HepG2 (cell line): ENCODE measurements around the gene TAAR9. TPM values are rescaled to one million over a fixed set of nuclear protein-coding genes. Genes with fewer than 3 reads are reported as not detected.

ENCODE experiments used
- ATF7-NPFF ChIP-seq: sonication (generic); formaldehyde crosslinking; IDR thresholded peaks from 2 replicates; pipeline ENCODE4 v1.8.1; 2023; ENCODE audit warnings: mild to moderate bottlenecking, low read depth, missing genetic modification reagents, moderate library complexity
- HCFC1 ChIP-seq: fragments of 150-350 bp; IDR thresholded peaks from 2 replicates; pipeline ENCODE4 v1.6.1; 2014; ENCODE audit warnings: low read depth, low read length
- SALL2 ChIP-seq: sonication (generic); formaldehyde crosslinking; IDR thresholded peaks from 2 replicates; pipeline ENCODE4 v1.8.1; 2023; ENCODE audit warnings: mild to moderate bottlenecking, missing genetic modification reagents, inconsistent platforms
- SPEN ChIP-seq: sonication (generic); formaldehyde crosslinking; IDR thresholded peaks from 2 replicates; pipeline ENCODE4 v1.5.1; 2020; ENCODE audit warnings: low read depth, mild to moderate bottlenecking, missing genetic modification reagents
- ZNF10 ChIP-seq: sonication (generic); formaldehyde crosslinking; IDR thresholded peaks from 2 replicates; pipeline ENCODE4 v1.4.0; 2020; ENCODE audit warnings: mild to moderate bottlenecking, low read depth, missing genetic modification reagents, borderline replicate concordance
- ZNF225 ChIP-seq: sonication (generic); formaldehyde crosslinking; IDR thresholded peaks from 2 replicates; pipeline ENCODE4 v1.4.0; 2020; ENCODE audit warnings: mild to moderate bottlenecking, missing genetic modification reagents
- ZNF230 ChIP-seq: sonication (generic); formaldehyde crosslinking; IDR thresholded peaks from 2 replicates; pipeline ENCODE4 v1.4.0; 2020; ENCODE audit warnings: mild to moderate bottlenecking, missing genetic modification reagents
- ZNF24 ChIP-seq: fragments of 450-650 bp; IDR thresholded peaks from 2 replicates; pipeline ENCODE4 v1.6.1; 2017; ENCODE audit warnings: antibody characterized with exemption, mild to moderate bottlenecking
- ZNF30 ChIP-seq: sonication (generic); formaldehyde crosslinking; IDR thresholded peaks from 2 replicates; pipeline ENCODE4 v1.5.0; 2020; ENCODE audit warnings: mild to moderate bottlenecking, missing genetic modification reagents
- ZNF431 ChIP-seq: sonication (generic); formaldehyde crosslinking; IDR thresholded peaks from 2 replicates; pipeline ENCODE4 v1.9.0; 2022; ENCODE audit warnings: missing genetic modification reagents, low read depth, mild to moderate bottlenecking, borderline replicate concordance
- ZNF460 ChIP-seq: sonication (generic); formaldehyde crosslinking; IDR thresholded peaks from 2 replicates; pipeline ENCODE4 v1.5.1; 2020; ENCODE audit warnings: missing genetic modification reagents, mild to moderate bottlenecking, borderline replicate concordance
- ZNF549 ChIP-seq: sonication (generic); formaldehyde crosslinking; IDR thresholded peaks from 2 replicates; pipeline ENCODE4 v1.5.0; 2020; ENCODE audit warnings: missing genetic modification reagents
- polyA plus RNA-seq, 8 experiments: library from polyadenylated mRNA; depleted of rRNA in 3 of 8; stranded (reverse) in 7 of 8; unstranded in 1 of 8; fragments of >200 nt; fragmentation: Illumina TruSeq in 4 of 8; extraction: Trizol in 4 of 8; gene quantifications; 2 replicates each; pipeline versions ENCODE4 v1.2.1 to v1.2.3, GENCODE V29; 2011 to 2016; ENCODE audit warnings: low read depth in 4 of 8, missing spikeins in 1 of 8, mixed read lengths in 1 of 8; ENCODE audit not compliant: insufficient read depth in 1 of 8
- total RNA-seq, 5 experiments: library from RNA; depleted of rRNA; stranded (reverse); fragments of >200 nt; fragmentation: Illumina TruSeq; extraction: Trizol; gene quantifications; 2 replicates each; pipeline ENCODE4 v1.2.3, GENCODE V29; 2016; ENCODE audit warnings: low read depth in 1 of 5
- TF ChIP-seq, protein P1 (sequence below): sonication (generic); formaldehyde crosslinking; IDR thresholded peaks from 2 replicates; pipeline ENCODE4 v1.4.0; 2020; ENCODE audit warnings: missing genetic modification reagents, borderline replicate concordance
- TF ChIP-seq, protein P2 (sequence below): sonication (generic); formaldehyde crosslinking; IDR thresholded peaks from 2 replicates; pipeline ENCODE4 v1.9.0; 2021; ENCODE audit warnings: mild to moderate bottlenecking, missing genetic modification reagents
- TF ChIP-seq, protein P3 (sequence below): sonication (generic); formaldehyde crosslinking; IDR thresholded peaks from 2 replicates; pipeline ENCODE4 v1.4.0; 2020; ENCODE audit warnings: missing genetic modification reagents, borderline replicate concordance

Gene TAAR9
- total and polyA plus RNA-seq, 2 of the 13 experiments (the other 11 are each of a cell fraction or from before 2014, with no cell fraction given): 0.07 TPM; not detected in 1

DNA sequence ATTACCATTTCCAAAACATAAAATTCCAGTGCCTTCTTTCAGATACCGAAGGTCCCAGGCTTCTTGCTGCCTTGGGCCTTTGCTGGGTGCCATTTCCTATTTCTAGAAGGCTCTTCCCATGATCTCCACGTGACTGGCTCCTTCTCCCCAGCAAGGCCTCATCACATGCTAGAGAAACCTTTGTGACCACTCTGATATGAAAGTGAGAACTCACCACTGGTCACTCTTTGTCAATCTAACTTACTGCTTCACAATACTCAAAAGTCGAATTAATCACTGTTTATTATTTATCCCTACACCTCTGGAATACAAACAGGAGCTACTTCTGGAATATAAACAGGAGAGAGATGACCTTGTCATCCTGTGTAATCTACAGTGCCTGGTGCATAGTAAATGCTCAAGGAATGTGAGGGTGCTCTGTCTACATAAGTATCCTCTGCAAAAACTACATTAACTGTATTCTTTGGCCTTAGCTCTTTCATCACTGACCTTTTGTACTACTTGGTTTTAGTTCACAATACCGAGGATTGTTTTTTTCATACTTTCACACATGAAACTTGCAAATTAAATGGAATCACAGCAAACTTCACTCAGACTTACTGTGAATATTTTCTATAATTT is 26.8 kb upstream of the TAAR9 start (continued):
- TF ChIP-seq, protein P1, sequence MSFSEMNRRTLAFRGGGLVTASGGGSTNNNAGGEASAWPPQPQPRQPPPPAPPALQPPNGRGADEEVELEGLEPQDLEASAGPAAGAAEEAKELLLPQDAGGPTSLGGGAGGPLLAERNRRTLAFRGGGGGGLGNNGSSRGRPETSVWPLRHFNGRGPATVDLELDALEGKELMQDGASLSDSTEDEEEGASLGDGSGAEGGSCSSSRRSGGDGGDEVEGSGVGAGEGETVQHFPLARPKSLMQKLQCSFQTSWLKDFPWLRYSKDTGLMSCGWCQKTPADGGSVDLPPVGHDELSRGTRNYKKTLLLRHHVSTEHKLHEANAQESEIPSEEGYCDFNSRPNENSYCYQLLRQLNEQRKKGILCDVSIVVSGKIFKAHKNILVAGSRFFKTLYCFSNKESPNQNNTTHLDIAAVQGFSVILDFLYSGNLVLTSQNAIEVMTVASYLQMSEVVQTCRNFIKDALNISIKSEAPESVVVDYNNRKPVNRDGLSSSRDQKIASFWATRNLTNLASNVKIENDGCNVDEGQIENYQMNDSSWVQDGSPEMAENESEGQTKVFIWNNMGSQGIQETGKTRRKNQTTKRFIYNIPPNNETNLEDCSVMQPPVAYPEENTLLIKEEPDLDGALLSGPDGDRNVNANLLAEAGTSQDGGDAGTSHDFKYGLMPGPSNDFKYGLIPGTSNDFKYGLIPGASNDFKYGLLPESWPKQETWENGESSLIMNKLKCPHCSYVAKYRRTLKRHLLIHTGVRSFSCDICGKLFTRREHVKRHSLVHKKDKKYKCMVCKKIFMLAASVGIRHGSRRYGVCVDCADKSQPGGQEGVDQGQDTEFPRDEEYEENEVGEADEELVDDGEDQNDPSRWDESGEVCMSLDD: no peak
- TF ChIP-seq ZNF30 (CRISPR knock-in tag): no peak
- TF ChIP-seq, protein P2, sequence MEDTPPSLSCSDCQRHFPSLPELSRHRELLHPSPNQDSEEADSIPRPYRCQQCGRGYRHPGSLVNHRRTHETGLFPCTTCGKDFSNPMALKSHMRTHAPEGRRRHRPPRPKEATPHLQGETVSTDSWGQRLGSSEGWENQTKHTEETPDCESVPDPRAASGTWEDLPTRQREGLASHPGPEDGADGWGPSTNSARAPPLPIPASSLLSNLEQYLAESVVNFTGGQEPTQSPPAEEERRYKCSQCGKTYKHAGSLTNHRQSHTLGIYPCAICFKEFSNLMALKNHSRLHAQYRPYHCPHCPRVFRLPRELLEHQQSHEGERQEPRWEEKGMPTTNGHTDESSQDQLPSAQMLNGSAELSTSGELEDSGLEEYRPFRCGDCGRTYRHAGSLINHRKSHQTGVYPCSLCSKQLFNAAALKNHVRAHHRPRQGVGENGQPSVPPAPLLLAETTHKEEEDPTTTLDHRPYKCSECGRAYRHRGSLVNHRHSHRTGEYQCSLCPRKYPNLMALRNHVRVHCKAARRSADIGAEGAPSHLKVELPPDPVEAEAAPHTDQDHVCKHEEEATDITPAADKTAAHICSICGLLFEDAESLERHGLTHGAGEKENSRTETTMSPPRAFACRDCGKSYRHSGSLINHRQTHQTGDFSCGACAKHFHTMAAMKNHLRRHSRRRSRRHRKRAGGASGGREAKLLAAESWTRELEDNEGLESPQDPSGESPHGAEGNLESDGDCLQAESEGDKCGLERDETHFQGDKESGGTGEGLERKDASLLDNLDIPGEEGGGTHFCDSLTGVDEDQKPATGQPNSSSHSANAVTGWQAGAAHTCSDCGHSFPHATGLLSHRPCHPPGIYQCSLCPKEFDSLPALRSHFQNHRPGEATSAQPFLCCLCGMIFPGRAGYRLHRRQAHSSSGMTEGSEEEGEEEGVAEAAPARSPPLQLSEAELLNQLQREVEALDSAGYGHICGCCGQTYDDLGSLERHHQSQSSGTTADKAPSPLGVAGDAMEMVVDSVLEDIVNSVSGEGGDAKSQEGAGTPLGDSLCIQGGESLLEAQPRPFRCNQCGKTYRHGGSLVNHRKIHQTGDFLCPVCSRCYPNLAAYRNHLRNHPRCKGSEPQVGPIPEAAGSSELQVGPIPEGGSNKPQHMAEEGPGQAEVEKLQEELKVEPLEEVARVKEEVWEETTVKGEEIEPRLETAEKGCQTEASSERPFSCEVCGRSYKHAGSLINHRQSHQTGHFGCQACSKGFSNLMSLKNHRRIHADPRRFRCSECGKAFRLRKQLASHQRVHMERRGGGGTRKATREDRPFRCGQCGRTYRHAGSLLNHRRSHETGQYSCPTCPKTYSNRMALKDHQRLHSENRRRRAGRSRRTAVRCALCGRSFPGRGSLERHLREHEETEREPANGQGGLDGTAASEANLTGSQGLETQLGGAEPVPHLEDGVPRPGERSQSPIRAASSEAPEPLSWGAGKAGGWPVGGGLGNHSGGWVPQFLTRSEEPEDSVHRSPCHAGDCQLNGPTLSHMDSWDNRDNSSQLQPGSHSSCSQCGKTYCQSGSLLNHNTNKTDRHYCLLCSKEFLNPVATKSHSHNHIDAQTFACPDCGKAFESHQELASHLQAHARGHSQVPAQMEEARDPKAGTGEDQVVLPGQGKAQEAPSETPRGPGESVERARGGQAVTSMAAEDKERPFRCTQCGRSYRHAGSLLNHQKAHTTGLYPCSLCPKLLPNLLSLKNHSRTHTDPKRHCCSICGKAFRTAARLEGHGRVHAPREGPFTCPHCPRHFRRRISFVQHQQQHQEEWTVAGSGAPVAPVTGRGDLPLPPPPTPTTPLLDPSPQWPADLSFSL: no peak
- no peak for TF ChIP-seq ATF7-NPFF (CRISPR knock-in tag)
- TF ChIP-seq ZNF230: no peak
- no peak for TF ChIP-seq ZNF10 (CRISPR knock-in tag)
- no peak for TF ChIP-seq SPEN (CRISPR knock-in tag)
- no peak for TF ChIP-seq ZNF460
- TF ChIP-seq ZNF24: no peak
- TF ChIP-seq, protein P3, sequence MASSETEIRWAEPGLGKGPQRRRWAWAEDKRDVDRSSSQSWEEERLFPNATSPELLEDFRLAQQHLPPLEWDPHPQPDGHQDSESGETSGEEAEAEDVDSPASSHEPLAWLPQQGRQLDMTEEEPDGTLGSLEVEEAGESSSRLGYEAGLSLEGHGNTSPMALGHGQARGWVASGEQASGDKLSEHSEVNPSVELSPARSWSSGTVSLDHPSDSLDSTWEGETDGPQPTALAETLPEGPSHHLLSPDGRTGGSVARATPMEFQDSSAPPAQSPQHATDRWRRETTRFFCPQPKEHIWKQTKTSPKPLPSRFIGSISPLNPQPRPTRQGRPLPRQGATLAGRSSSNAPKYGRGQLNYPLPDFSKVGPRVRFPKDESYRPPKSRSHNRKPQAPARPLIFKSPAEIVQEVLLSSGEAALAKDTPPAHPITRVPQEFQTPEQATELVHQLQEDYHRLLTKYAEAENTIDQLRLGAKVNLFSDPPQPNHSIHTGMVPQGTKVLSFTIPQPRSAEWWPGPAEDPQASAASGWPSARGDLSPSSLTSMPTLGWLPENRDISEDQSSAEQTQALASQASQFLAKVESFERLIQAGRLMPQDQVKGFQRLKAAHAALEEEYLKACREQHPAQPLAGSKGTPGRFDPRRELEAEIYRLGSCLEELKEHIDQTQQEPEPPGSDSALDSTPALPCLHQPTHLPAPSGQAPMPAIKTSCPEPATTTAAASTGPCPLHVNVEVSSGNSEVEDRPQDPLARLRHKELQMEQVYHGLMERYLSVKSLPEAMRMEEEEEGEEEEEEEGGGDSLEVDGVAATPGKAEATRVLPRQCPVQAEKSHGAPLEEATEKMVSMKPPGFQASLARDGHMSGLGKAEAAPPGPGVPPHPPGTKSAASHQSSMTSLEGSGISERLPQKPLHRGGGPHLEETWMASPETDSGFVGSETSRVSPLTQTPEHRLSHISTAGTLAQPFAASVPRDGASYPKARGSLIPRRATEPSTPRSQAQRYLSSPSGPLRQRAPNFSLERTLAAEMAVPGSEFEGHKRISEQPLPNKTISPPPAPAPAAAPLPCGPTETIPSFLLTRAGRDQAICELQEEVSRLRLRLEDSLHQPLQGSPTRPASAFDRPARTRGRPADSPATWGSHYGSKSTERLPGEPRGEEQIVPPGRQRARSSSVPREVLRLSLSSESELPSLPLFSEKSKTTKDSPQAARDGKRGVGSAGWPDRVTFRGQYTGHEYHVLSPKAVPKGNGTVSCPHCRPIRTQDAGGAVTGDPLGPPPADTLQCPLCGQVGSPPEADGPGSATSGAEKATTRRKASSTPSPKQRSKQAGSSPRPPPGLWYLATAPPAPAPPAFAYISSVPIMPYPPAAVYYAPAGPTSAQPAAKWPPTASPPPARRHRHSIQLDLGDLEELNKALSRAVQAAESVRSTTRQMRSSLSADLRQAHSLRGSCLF (CRISPR knock-in tag): no peak
- TF ChIP-seq HCFC1: no peak
- TF ChIP-seq ZNF431 (CRISPR knock-in tag): no peak
- TF ChIP-seq ZNF549: no peak
- TF ChIP-seq SALL2 (CRISPR knock-in tag): no peak
- TF ChIP-seq ZNF225: no peak
